ENCODE data around the gene HASPIN. TPM values are rescaled to one million over a fixed set of nuclear protein-coding genes. Genes with fewer than 3 reads are reported as not detected.

Gene HASPIN
- total RNA-seq, 1 experiment from 2014 or later, result 16.2 TPM

DNA sequence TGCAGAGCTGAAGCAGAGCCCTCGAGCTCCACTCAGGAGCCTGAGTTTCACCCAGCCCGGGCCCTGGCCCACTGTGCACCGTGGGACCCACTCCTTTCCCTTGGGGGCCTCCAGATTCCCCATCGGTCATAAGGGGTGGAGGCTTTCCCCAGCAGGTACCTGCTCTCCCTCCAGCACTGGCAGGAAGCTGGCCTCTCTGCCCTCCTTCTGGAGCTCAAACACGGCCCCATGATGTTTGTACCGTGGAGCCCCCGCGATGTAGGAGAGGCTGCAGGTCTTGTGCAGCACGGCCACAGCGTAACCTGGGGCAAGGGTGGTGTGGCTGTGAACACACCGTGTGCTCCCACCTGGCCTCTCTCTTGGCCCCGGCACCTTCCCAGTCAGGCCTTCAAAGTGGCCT, 29.9 kb downstream of the HASPIN start:
- H3K27ac ChIP-seq, result no peak overlapping the region
- 0 out of 2 replicates have a peak, but pooled peaks cover 4% of the 10 kb centered on the region for H3K27me3 ChIP-seq (replicated peaks)
- H3K36me3 ChIP-seq, result no peaks in the 10 kb centered on the region
- no peak overlapping the region for H3K4me3 ChIP-seq
- H3K4me1 ChIP-seq (replicated peaks), result no peaks in the 10 kb centered on the region
- DNase-seq (ENCODE audit: low read depth in 1 of 2, low spot score in 2 of 2), result no peak
- no peaks in the 10 kb centered on the region for H3K9me3 ChIP-seq (replicated peaks)

DNA sequence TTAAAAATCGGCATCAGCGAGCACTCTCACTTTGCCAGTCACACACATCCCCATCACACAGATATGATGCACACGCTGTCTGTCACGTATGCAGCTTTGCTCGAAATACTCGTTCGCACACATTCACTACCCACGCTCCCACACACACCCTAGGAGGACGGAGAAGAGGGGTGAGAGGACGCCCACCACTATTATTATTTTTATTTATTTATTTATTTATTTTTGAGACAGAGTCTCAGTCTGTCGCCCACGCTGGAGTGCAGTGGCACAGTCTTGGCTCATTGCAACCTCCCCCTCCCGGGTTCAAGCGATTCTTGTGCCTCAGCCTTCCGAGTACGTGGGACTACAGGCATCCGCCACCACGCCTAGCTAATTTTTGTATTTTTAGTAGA, 30.4 kb downstream of the HASPIN start:
- DNase-seq (ENCODE audit: low read depth in 1 of 2, low spot score in 2 of 2), result no peak
- Histone ChIP-seq H3K27ac (no peak overlapping the region), H3K4me3 (no peak overlapping the region), H3K36me3 (no peaks in the 10 kb centered on the region), H3K9me3 (replicated peaks) (no peaks in the 10 kb centered on the region), H3K27me3 (replicated peaks) (0 out of 2 replicates have a peak, but pooled peaks cover 4% of the 10 kb centered on the region), H3K4me1 (replicated peaks) (no peaks in the 10 kb centered on the region)

DNA sequence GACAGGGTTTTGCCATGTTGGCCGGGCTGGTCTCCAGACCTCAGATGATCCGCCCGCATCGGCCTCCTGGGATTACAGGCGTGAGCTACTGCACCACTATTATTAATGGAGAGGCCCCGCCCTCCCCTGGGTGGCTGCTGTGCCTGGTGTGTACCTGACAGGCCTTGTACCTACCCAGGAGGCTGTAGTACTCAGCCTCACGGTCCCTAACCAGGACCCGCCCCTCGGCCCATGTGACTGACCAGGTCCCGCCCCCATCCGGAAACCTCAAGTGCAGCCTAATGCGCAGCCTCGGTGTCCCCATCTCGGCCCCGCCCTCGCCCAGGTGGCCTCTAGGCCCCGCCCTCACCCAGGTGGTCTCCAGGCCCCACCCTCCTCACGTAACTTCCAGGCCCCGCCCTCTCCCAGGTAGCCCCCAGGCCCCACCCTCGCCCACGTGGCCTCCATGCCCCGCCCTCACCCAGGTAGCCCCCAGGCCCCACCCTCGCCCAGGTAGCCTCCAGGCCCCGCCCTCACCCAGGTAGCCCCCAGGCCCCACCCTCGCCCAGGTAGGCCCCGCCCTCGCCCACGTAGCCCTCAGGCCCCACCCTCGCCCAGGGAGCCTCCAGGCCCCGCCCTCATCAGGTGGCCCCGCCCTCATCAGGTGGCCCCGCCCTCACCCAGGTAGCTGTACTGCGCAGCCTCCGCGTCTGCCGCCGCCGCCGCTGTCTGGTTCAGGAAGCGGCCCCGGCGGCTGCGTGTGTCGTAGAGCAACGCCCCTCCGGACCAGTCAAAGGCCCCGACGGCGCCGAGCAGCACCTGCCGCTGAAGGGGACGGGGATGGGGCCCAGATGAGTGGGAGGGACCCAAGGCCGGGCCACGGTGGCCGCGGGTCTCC, 31.0 kb downstream of the HASPIN start:
- H3K4me3 ChIP-seq, result no peak overlapping the region
- 0 out of 2 replicates have a peak, but pooled peaks cover 4% of the 10 kb centered on the region for H3K27me3 ChIP-seq (replicated peaks)
- no peaks in the 10 kb centered on the region for H3K4me1 ChIP-seq (replicated peaks)
- H3K36me3 ChIP-seq, result no peaks in the 10 kb centered on the region
- no peak for DNase-seq (ENCODE audit: low read depth in 1 of 2, low spot score in 2 of 2)
- H3K9me3 ChIP-seq (replicated peaks), result no peaks in the 10 kb centered on the region
- H3K27ac ChIP-seq, result no peak overlapping the region

DNA sequence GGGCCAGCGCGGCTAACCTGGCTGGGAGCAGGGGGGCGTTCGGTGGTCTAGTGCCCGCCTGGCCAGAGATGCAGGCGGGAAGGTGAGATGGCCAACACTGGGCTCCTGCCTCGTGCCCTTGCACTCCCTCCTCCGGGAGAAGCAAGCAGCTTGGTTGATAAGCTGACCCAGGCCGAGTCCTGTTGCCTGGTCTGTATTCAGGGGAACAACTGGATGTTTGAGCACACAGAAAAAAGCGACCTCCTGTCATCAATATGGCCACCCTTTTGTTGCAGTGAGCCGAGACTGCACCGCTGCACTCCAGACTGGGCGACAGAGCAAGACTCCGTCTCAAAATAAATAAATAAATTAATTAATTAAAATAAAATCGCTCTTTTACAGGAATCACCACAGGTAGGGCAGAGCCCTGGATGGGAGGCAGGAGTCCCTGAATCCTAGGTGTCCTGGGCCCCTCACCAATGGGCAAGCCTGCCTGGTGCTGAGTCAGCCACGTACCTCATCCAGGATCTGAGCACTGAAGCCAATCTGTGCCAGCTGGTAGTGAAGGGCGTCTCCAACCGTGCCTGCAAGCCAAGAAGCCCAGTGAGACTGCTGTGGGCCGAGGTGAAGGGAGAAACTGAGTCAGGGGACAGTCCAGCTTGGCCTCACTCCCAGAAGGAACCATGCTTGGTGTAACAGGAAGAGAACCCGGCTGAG, 31.8 kb downstream of the HASPIN start:
- H3K36me3 ChIP-seq, result no peaks in the 10 kb centered on the region
- no peaks in the 10 kb centered on the region for H3K9me3 ChIP-seq (replicated peaks)
- 0 out of 2 replicates have a peak, but pooled peaks cover under 1% of the 10 kb centered on the region for H3K27me3 ChIP-seq (replicated peaks)
- no peak overlapping the region for H3K4me3 ChIP-seq
- DNase-seq (ENCODE audit: low read depth in 1 of 2, low spot score in 2 of 2), result no peak
- H3K4me1 ChIP-seq (replicated peaks), result no peaks in the 10 kb centered on the region
- H3K27ac ChIP-seq, result no peak overlapping the region

DNA sequence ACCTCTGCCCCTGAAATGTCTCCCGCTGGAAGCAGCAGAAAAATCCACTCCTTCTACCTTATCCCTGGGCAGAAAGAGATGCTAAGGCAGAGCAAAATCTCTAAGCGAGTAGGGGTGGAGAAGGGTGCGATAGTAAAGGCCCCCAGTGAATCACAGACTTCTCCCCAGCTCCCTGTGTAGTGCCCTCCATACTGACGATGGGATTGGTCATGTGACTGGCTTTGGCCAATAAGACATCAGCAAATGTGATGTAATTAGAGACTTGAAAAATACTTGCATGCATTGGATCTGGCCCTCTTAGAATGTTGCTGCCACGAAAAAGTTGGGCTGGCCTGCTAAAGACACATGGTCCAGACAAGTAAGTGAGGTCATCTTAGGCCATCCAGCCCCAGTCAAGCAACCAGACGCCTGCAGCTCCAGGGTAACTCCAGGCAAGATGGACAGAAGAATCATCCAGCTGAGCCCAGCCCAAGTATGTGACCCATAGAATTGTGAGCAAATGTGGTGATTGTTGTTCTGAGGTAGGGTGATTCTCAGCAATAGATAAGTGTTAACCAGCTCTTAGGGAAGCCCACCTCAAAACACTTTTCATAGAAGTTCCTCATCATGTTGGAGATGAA, 36.0 kb downstream of the HASPIN start:
- Histone ChIP-seq H3K4me1 (replicated peaks) (no peaks in the 10 kb centered on the region), H3K9me3 (replicated peaks) (no peaks in the 10 kb centered on the region), H3K4me3 (no peak overlapping the region), H3K27ac (no peak overlapping the region), H3K27me3 (replicated peaks) (no peaks in the 10 kb centered on the region), H3K36me3 (no peaks in the 10 kb centered on the region)
- no peak for DNase-seq (ENCODE audit: low read depth in 1 of 2, low spot score in 2 of 2)

DNA sequence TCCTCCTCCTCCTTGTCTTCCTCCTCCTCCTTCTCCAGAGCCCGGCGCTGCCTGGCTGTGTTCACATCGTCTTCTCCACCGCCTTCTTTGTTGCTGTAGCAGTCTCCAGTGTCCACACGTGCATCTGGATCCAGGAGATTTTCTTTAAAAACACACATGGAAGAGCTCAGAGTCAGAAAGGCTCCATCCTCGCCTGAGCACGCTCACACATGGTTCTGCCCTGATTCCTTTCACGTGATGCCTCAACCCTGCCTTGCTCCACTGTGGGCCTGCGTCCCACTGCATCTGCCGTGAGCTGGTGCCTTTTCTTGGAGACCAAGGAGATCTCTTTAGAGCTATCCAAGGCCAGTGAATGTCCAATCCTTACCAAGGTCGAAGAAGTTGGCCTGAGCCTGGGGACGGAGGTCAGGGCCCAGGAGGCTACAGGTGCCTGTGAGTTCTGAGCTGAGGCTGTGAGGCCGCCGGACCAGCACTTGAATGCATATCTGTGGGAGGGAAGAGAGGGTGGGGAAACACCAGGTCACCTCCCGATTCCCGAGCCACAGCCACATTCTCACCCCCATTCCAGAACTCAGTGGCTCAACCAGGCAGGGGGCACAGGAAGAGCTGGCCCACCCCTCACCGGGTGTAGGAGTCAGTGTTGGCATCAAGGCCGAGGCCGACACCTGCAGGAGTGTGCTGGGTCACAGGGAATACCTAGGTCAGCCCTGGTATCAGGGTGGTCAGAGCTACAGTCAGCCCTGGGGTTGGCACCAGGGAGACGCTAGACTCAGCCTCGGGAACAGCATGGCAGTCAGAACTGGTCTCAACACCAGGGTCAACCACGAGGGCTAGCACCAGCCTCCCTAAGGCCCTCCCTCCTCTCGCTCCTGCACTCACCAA, 37.6 kb downstream of the HASPIN start:
- Histone ChIP-seq H3K36me3 (no peaks in the 10 kb centered on the region), H3K4me3 (no peak overlapping the region), H3K9me3 (replicated peaks) (no peaks in the 10 kb centered on the region), H3K27me3 (replicated peaks) (no peaks in the 10 kb centered on the region), H3K4me1 (replicated peaks) (no peaks in the 10 kb centered on the region), H3K27ac (no peak overlapping the region)
- no peak for DNase-seq (ENCODE audit: low read depth in 1 of 2, low spot score in 2 of 2)

DNA sequence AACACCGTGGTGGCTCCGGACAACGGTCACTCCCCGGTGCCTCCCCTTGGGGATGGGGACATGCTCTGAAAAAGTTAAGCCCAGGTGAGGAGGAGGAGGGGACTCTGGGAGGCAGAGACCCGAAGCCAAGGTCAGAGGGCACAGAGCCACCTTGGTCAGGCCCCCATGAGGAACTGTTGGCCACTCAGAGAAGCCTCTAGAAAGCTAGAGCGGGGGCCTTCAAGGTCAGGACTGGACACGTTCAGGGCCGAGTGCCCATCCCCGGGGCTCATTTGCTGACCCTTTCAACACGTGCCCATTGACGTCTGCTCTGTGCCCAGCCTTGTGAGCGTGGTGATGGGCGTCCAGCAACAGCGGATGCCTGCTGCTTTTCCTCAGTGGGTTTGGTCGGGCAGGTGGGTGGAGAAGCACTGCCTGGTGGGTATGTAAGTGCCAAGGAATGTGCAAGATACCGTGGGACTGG, 38.2 kb downstream of the HASPIN start:
- H3K4me3 ChIP-seq, result no peak overlapping the region
- no peaks in the 10 kb centered on the region for H3K36me3 ChIP-seq
- H3K27ac ChIP-seq, result no peak overlapping the region
- no peak for DNase-seq (ENCODE audit: low read depth in 1 of 2, low spot score in 2 of 2)
- H3K27me3 ChIP-seq (replicated peaks), result no peaks in the 10 kb centered on the region
- H3K4me1 ChIP-seq (replicated peaks), result no peaks in the 10 kb centered on the region
- H3K9me3 ChIP-seq (replicated peaks), result no peaks in the 10 kb centered on the region

DNA sequence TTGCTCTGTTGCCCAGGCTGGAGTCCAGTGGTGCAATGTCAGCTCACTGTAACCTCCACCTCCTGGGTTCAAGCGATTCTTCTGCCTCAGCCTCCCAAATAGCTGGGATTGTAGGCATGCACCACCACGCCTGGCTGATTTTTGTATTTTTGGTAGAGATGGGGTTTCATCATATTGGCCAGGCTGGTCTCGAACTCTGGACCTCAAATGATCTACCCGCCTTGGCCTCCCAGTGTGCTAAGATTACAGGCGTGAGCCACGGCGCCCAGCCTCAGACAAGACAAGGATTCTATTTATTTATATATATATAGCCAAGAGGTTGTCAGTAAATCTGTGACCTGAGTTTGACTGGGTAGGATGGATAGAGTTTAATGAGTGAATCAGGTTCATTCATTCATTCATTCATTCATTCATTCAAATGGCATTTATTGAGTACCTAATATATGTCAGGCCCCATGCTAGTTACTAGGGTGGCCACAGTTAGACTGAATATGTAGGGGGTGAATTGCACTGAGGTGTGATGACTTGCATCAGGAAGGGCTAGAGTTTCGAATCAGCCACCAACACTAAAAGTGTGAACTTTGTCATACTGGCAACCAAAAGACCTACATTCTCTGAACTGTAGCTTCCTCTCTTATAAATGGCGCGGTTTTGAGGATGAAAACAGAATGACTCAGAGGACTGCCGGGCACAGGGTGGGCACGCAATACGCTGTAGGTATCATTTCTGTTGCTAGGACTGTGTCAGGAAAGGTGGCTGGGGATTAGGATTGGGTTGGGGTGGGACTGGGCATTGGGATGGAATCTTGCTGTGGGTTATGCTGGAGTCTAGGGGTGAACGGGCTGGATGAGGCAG, 39.4 kb downstream of the HASPIN start:
- H3K9me3 ChIP-seq (replicated peaks), result no peaks in the 10 kb centered on the region
- H3K4me3 ChIP-seq, result no peak overlapping the region
- no peaks in the 10 kb centered on the region for H3K27me3 ChIP-seq (replicated peaks)
- DNase-seq (ENCODE audit: low read depth in 1 of 2, low spot score in 2 of 2), result no peak
- H3K36me3 ChIP-seq, result no peaks in the 10 kb centered on the region
- H3K4me1 ChIP-seq (replicated peaks), result no peaks in the 10 kb centered on the region
- H3K27ac ChIP-seq, result no peak overlapping the region

DNA sequence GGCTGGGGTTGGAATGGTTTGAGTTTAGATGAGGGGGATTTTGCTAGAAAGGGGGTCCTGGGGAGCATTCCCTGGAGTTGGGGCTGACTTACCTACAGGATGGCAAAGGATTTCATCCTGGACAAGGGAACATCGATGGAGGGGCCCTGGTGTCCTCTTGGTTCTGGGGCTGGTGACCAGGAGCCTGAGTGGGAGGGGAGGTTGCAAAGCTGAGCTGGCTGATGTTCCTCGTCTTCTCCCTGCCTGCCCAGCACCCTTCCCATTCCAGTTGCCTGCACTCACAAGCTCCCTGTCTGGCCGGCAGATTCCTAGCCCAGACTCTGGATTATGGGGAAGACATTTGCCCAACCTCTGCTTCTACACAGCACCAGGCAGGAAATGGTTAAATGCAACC, 40.1 kb downstream of the HASPIN start:
- Histone ChIP-seq H3K27me3 (replicated peaks) (no peaks in the 10 kb centered on the region), H3K9me3 (replicated peaks) (no peaks in the 10 kb centered on the region), H3K4me3 (no peak overlapping the region), H3K4me1 (replicated peaks) (no peaks in the 10 kb centered on the region), H3K27ac (no peak overlapping the region), H3K36me3 (no peaks in the 10 kb centered on the region)
- no peak for DNase-seq (ENCODE audit: low read depth in 1 of 2, low spot score in 2 of 2)

DNA sequence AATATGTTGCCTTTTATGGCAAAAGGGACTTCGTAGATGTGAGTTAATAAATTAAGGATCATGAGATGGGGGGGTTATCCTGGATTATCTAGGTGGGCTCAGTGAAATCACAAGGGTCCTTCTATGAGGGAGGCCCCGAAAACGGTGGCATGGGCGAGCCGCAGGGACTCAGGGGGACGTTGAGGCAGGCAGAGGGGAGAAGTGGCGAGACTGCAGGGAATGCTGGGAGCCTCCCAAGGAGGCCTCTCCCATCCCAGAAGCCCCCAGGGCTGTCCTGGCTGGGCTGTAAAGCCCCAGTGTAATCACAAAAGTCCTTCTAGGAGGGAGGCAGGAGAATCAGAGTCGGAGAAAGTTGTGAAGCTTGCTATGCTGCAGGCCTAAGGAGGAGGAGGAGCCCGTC, 42.3 kb downstream of the HASPIN start:
- H3K9me3 ChIP-seq (replicated peaks), result no peaks in the 10 kb centered on the region
- no peak overlapping the region for H3K4me3 ChIP-seq
- no peaks in the 10 kb centered on the region for H3K27me3 ChIP-seq (replicated peaks)
- H3K36me3 ChIP-seq, result no peaks in the 10 kb centered on the region
- no peak for DNase-seq (ENCODE audit: low read depth in 1 of 2, low spot score in 2 of 2)
- no peak overlapping the region for H3K27ac ChIP-seq
- no peaks in the 10 kb centered on the region for H3K4me1 ChIP-seq (replicated peaks)

DNA sequence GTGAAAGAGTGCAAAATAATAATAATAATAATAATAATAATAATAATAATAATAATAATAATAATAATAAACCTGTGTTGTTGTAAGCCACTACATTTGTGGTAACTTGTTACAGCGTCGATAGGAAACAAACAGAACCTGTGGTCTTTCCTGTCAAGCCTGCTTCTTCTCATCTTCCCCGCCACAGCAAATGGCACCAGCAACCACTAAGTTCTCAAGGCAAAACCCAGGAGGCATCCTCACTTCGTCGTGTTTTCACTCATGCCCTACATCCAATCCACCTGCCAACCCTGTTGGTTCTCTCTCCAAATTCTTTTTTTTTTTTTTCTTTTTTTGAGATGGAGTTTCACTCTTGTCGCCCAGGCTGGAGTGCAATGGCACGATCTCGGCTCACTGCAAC, 43.1 kb downstream of the HASPIN start:
- H3K9me3 ChIP-seq (replicated peaks), result no peaks in the 10 kb centered on the region

DNA sequence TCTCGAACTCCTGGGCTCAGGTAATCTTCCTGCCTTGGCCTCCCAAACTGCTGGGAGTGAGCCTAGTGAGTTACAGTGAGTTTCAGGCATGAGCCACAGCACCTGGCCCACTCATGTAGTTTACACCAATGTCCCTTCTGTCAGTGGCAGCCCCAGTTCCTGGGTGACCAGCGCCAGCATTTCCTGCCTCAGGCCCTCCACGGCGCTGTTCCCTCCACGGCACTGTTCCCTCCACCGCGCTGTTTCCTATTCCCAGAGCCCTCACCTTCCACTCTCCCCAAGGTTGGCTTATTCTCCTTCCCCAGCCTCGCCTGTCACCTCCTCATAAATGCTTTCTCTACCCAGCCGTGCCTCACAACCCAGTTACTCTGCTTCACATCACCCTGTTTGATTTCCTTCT, 44.6 kb downstream of the HASPIN start:
- no peak overlapping the region for H3K4me3 ChIP-seq
- H3K4me1 ChIP-seq (replicated peaks), result no peaks in the 10 kb centered on the region; the same call in 1 of the 2 replicates
- DNase-seq (ENCODE audit: low read depth in 1 of 2, low spot score in 2 of 2), result no peak
- no peaks in the 10 kb centered on the region for H3K36me3 ChIP-seq
- no peak overlapping the region for H3K27ac ChIP-seq
- no peaks in the 10 kb centered on the region for H3K9me3 ChIP-seq (replicated peaks)
- H3K27me3 ChIP-seq (replicated peaks), result no peaks in the 10 kb centered on the region

More for the DNA sequence above, 43.1 kb downstream of the HASPIN start:
- DNase-seq (ENCODE audit: low read depth in 1 of 2, low spot score in 2 of 2), result no peak
- no peak overlapping the region for H3K4me3 ChIP-seq
- no peaks in the 10 kb centered on the region for H3K4me1 ChIP-seq (replicated peaks)
- H3K27me3 ChIP-seq (replicated peaks), result no peaks in the 10 kb centered on the region
- no peak overlapping the region for H3K27ac ChIP-seq
- no peaks in the 10 kb centered on the region for H3K36me3 ChIP-seq

All from SJSA1 (cell line).